ENCODE measurements around the gene SPATA31A5.
"Not testable (repeated sequence)": the region's sequence is repeated elsewhere in the genome, so short reads cannot be mapped to it uniquely, and the experiment has no call there.

The SPATA31A5 gene

DNA sequence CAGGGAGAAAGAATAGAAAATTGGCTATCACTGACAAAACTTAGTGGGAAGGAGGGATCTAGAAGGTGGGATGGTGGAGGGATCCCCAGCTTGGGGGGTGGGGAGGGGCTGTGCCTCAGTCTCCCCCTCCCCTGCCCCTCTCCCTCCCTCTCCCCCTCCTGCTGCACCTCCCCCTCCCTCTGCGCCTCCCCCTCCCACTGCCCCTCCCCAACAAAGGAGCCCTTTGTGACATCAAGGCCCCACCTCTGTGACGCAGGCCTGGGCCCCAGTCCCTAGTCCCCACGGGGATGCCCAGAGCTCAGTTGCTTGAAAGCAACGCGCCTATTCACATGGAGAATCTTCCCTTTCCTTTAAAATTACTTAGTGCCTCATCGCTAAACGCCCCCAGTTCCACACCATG, at the start of gene SPATA31A5:
SPATA31A5 (plus strand) TSS at position 301 of the 400 bp plus-strand sequence; CDS start at position 330, 29 bp downstream.
- CTCF ChIA-PET; DNase-seq (ENCODE audit: extremely low spot score); POLR2A ChIA-PET: not testable (repeated sequence)

DNA sequence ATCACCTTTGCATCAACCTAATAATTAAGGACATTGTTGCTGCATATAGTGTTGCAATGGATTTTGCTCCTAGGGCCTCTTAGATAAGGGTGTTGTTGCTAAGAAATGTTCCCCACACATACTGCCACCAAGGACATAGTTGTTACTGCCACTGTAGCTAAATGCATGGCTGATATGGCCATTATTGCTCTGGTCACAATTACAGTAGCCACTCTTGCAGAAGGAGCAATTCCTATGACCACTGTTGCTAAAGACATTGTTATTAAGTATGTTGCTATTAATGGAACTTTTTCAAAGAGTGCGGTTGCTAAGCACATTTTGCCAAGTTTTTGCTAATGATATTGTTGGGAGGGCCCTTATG, 48.8 kb downstream of the SPATA31A5 start:
- CTCF ChIA-PET; POLR2A ChIA-PET; DNase-seq (ENCODE audit: extremely low spot score): not testable (repeated sequence)

DNA sequence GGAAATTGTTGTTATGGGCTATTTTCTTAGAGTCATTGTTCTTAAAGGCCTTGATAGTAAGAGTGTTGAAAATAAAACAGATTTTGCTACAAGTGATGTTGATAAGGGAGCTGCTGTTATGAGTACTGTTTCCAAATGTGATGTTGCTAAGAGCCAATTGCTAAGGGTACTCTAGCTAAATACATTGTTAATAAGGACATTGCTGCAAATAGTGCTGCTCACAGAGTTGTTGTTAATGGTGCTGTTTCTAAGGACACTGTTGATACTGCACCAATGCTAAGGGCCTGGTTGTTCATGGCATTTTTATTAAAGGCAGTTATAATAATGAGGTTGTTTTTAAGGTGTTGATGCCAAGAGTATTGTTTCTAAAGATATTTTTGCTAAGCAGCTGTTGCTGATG, 52.2 kb downstream of the SPATA31A5 start:
- DNase-seq (ENCODE audit: extremely low spot score); CTCF ChIA-PET; POLR2A ChIA-PET: not testable (repeated sequence)

All from HEK293T (cell line).